H1 (cell line): ENCODE measurements around the gene CES3. TPM values are rescaled to one million over a fixed set of nuclear protein-coding genes. Genes with fewer than 3 reads are reported as not detected.

Source experiments
- EP300 ChIP-seq, 2 experiments: IDR thresholded peaks; 1 replicate in 1 of 2; 2 replicates in 1 of 2; pipeline ENCODE4 v1.6.1; 2011 to 2012; ENCODE audit warnings: low read depth in 2 of 2, low read length in 2 of 2, mild to moderate bottlenecking in 2 of 2, borderline replicate concordance in 1 of 2, inconsistent platforms in 1 of 2, moderate library complexity in 1 of 2
- MAX ChIP-seq: IDR thresholded peaks from 2 replicates; pipeline ENCODE4 v1.6.1; 2012; ENCODE audit warnings: inconsistent platforms
- polyA plus RNA-seq, 7 experiments: library from polyadenylated mRNA; depleted of rRNA in 3 of 7; stranded (reverse) in 5 of 7; unstranded in 2 of 7; fragments of >200 nt in 5 of 7; fragments of 200-250 nt in 2 of 7; gene quantifications; 1 replicate in 5 of 7; 2 replicates in 1 of 7; 4 replicates in 1 of 7; pipeline versions ENCODE4 v1.2.1 to v1.2.3, GENCODE V29; 2011 to 2013; ENCODE audit warnings: missing spikeins in 2 of 7, mixed read lengths in 2 of 7
- total RNA-seq: library from RNA; stranded (reverse); fragmentation: NEBNext Ultra II Directional; extraction: Animal tissue kit (Norgen Biotek cat#: 25700); gene quantifications from 2 replicates; pipeline ENCODE4 v1.2.1, GENCODE V29; 2021

CES3 gene
- total and polyA plus RNA-seq, 2 of the 8 experiments (the other 6 are each of a cell fraction or from before 2014, with no cell fraction given) = 1.6 to 2.2 TPM

- TF ChIP-seq EP300 (IDR thresholded peaks at IDR 0.05; ENCODE audit: borderline replicate concordance in 1 of 2, low read depth in 2 of 2, low read length in 2 of 2) (no peak), MAX (no peak)
Measured at GRCh38 chr16:66925322-66925840, 35.7 kb upstream of the CES3 start, which contains the start of gene RRAD (continued).
